K562 treated with DMSO at 1 percent for 24 hours (cell line): Measurements from ENCODE around the gene ARHGAP44. TPM values are rescaled to one million over a fixed set of nuclear protein-coding genes. Genes with fewer than 3 reads are reported as not detected.

Experiments
- total RNA-seq: library from RNA; unstranded; fragments of 300-600 nt; gene quantifications from 2 replicates; pipeline ENCODE4 v1.2.3, GENCODE V29; 2022; ENCODE audit warnings: low read depth; ENCODE audit not compliant: insufficient read depth

ARHGAP44 gene
- 0.29 TPM in 1 of 2 replicates, not detected in the other for total RNA-seq

GRCh38 chr17:12789481-12790248 lies at the start of gene ARHGAP44:
ARHGAP44 (plus strand) TSS chr17:12789498; CDS start chr17:12789839, 341 bp downstream.

GRCh38 chr17:13017655-13018459 lies 228.6 kb downstream of the ARHGAP44 start, which contains the start of gene ELAC2:
ELAC2 (minus strand) TSS chr17:13018027; CDS start chr17:13017947, 80 bp downstream.

Other genes starting within 250 kb of the ARHGAP44 start
- not detected in 2 replicates for gene MYOCD, start 123.6 kb upstream of the ARHGAP44 start, total RNA-seq
- gene ELAC2, start 228.5 kb downstream of the ARHGAP44 start, total RNA-seq = 38.6 and 39.7 TPM in 2 replicates